WTC11 (cell line): ENCODE data around the gene TRIM65. TPM values are rescaled to one million over a fixed set of nuclear protein-coding genes. Genes with fewer than 3 reads are reported as not detected.
A peak's percentile ranks its signal among the peaks of the same experiment; 100 is the strongest.

Source experiments
- ATAC-seq: fragments of 200-7000 bp; cut with Tn5 transposase; 2 replicates; pipeline ENCODE4 v1.10.0; 2021; ENCODE audit warnings: mild to moderate bottlenecking, moderate library complexity
- CTCF ChIA-PET: fragments of 300-600 bp; sonication (Branson Sonifier 250); formaldehyde crosslinking; loops from one replicate; lab custom pipeline; 2021; ENCODE audit warnings: antibody characterized with exemption; lab: Charles Lee
- POLR2A ChIA-PET: fragments of 350-600 bp; sonication (Branson Sonifier 250); formaldehyde crosslinking; loops from one replicate; lab custom pipeline; 2021; ENCODE audit warnings: antibody characterized with exemption; lab: Charles Lee
- DNase-seq: peaks from one replicate; pipeline ENCODE4 v3.0.0; 2021; ENCODE audit warnings: low spot score
- H3K27ac Mint-ChIP-seq: 2 replicates; pipeline ENCODE4 v1.8.0; 2021; ENCODE audit warnings: mixed read lengths
- H3K27me3 Mint-ChIP-seq: 2 replicates; pipeline ENCODE4 v1.8.0; 2021; ENCODE audit warnings: low read depth, mild to moderate bottlenecking, moderate library complexity, mixed read lengths
- H3K36me3 Mint-ChIP-seq: 2 replicates; pipeline ENCODE4 v1.8.0; 2021; ENCODE audit warnings: mixed read lengths
- H3K4me1 Mint-ChIP-seq: 2 replicates; pipeline ENCODE4 v1.8.0; 2022; ENCODE audit warnings: mixed read lengths
- H3K4me3 Mint-ChIP-seq: 2 replicates; pipeline ENCODE4 v1.8.0; 2021; ENCODE audit warnings: mild to moderate bottlenecking, moderate library complexity, mixed read lengths
- H3K9me3 Mint-ChIP-seq: 2 replicates; pipeline ENCODE4 v1.8.0; 2021; ENCODE audit warnings: mixed read lengths
- AFF4 ChIP-seq: sonication (generic); formaldehyde crosslinking; IDR thresholded peaks from 2 replicates; pipeline ENCODE4 v1.8.1; 2023; ENCODE audit warnings: mild to moderate bottlenecking, missing genetic modification reagents, borderline replicate concordance
- CBFB ChIP-seq: sonication (generic); formaldehyde crosslinking; IDR thresholded peaks from 2 replicates; pipeline ENCODE4 v1.8.1; 2022; ENCODE audit warnings: mild to moderate bottlenecking, low read depth, missing genetic modification reagents
- CTCF ChIP-seq: fragments of 200-600 bp; IDR thresholded peaks from 2 replicates; pipeline ENCODE4 v1.8.0; 2022; ENCODE audit warnings: antibody characterized with exemption
- E2F1 ChIP-seq: sonication (generic); formaldehyde crosslinking; IDR thresholded peaks from 2 replicates; pipeline ENCODE4 v1.8.0; 2022; ENCODE audit warnings: mild to moderate bottlenecking, missing genetic modification reagents
- E2F4 ChIP-seq: sonication (generic); formaldehyde crosslinking; IDR thresholded peaks from 2 replicates; pipeline ENCODE4 v1.8.1; 2022; ENCODE audit warnings: low read depth, mild to moderate bottlenecking, moderate library complexity, missing genetic modification reagents, borderline replicate concordance
- HMGXB4 ChIP-seq: sonication (generic); formaldehyde crosslinking; IDR thresholded peaks from 2 replicates; pipeline ENCODE4 v1.8.1; 2023; ENCODE audit warnings: mild to moderate bottlenecking, moderate library complexity, missing genetic modification reagents
- MXD4 ChIP-seq: fragments of 250-450 bp; sonication (Bioruptor Pico); IDR thresholded peaks from 2 replicates; pipeline ENCODE4 v1.8.0; 2021; ENCODE audit warnings: mild to moderate bottlenecking, moderate library complexity, borderline replicate concordance
- NFATC4 ChIP-seq: fragments of 250-450 bp; sonication (Bioruptor Pico); IDR thresholded peaks from 2 replicates; pipeline ENCODE4 v1.9.0; 2021; ENCODE audit warnings: mild to moderate bottlenecking
- RORB ChIP-seq: fragments of 250-450 bp; sonication (Bioruptor Pico); IDR thresholded peaks from 2 replicates; pipeline ENCODE4 v1.9.0; 2021; ENCODE audit warnings: mild to moderate bottlenecking
- SMAD3 ChIP-seq: sonication (generic); formaldehyde crosslinking; IDR thresholded peaks from 2 replicates; pipeline ENCODE4 v1.8.0; 2022; ENCODE audit warnings: missing genetic modification reagents, mild to moderate bottlenecking, borderline replicate concordance
- STAT6 ChIP-seq: sonication (generic); formaldehyde crosslinking; conservative IDR thresholded peaks from 2 replicates; pipeline ENCODE4 v1.8.1; 2023; ENCODE audit warnings: mild to moderate bottlenecking, low read depth, missing genetic modification reagents, moderate library complexity
- ZNF121 ChIP-seq: sonication (generic); formaldehyde crosslinking; IDR thresholded peaks from 2 replicates; pipeline ENCODE4 v1.8.0; 2023; ENCODE audit warnings: missing genetic modification reagents
- ZNF423 ChIP-seq: fragments of 250-450 bp; sonication (Bioruptor Pico); IDR thresholded peaks from 2 replicates; pipeline ENCODE4 v2.1.2; 2022; ENCODE audit warnings: mild to moderate bottlenecking, moderate library complexity
- total RNA-seq: library from RNA; stranded (reverse); gene quantifications from 3 replicates; pipeline ENCODE4 v1.2.3, GENCODE V29; 2021

The TRIM65 gene
- total RNA-seq, 1 experiment from 2014 or later = 56.4 TPM

- POLR2A ChIA-PET = interaction anchor here (0.9 kb wide), 1 partner anchor 9 kb away, joined by 3 read pairs; no protein-coding TSS in a partner anchor
- CTCF ChIA-PET = interaction anchor here (0.6 to 8.8 kb wide), 8 partner anchors 6 to 587 kb away, joined by 3 to 180 read pairs (median 6); partner anchors contain the start of genes GGA3, MRPL38, MRPS7 and WBP2
- Mint-ChIP-seq H3K27ac (peak overlapping the region; percentile 87), H3K4me1 (peaks cover 21% of the 10 kb centered on the region), H3K9me3 (no peaks in the 10 kb centered on the region)
- TF ChIP-seq CTCF (peak; percentile 71), ZNF423 (CRISPR knock-in tag) (no peak)
- TF ChIP-seq, all 79 proteins: peak for 1
- Mint-ChIP-seq H3K4me3 (no peak overlapping the region), H3K27me3 (no peaks in the 10 kb centered on the region), H3K36me3 (peaks cover 32% of the 10 kb centered on the region)
- ATAC-seq (peak; percentile 43), DNase-seq (peak; percentile 94)
These were observed 48.0 kb downstream of the TRIM65 start for GRCh38 chr17:75848523-75849278.

GRCh38 chr17:75847614-75848522 is 48.9 kb downstream of the TRIM65 start:
- Mint-ChIP-seq H3K4me1 (peaks cover 21% of the 10 kb centered on the region), H3K36me3 (peaks cover 32% of the 10 kb centered on the region), H3K9me3 (no peaks in the 10 kb centered on the region), H3K27ac (peak overlapping the region; percentile 87; the same call in 1 of the 2 replicates), H3K4me3 (no peak overlapping the region), H3K27me3 (no peaks in the 10 kb centered on the region)
- TF ChIP-seq MXD4 (CRISPR knock-in tag) (no peak), E2F4 (no peak), STAT6 (CRISPR knock-in tag) (no peak), CBFB (CRISPR knock-in tag) (no peak), RORB (CRISPR knock-in tag) (no peak), SMAD3 (CRISPR knock-in tag) (no peak), HMGXB4 (CRISPR knock-in tag) (no peak), NFATC4 (CRISPR knock-in tag) (no peak), E2F1 (CRISPR knock-in tag) (no peak), AFF4 (CRISPR knock-in tag) (no peak), ZNF121 (no peak)
- ChIA-PET CTCF (interaction anchor here (0.6 to 8.8 kb wide), 10 partner anchors 7 to 586 kb away, joined by 3 to 180 read pairs (median 5); partner anchors contain the start of genes GGA3, MRPL38, MRPS7 and WBP2), POLR2A (interaction anchor here (0.9 to 2.7 kb wide), 2 partner anchors 7 to 9 kb away, joined by 3 to 12 read pairs; partner anchors contain the start of gene WBP2)
- no peak for ATAC-seq
- DNase-seq = no peak
